ENCODE data around the gene ADARB2.

DNA sequence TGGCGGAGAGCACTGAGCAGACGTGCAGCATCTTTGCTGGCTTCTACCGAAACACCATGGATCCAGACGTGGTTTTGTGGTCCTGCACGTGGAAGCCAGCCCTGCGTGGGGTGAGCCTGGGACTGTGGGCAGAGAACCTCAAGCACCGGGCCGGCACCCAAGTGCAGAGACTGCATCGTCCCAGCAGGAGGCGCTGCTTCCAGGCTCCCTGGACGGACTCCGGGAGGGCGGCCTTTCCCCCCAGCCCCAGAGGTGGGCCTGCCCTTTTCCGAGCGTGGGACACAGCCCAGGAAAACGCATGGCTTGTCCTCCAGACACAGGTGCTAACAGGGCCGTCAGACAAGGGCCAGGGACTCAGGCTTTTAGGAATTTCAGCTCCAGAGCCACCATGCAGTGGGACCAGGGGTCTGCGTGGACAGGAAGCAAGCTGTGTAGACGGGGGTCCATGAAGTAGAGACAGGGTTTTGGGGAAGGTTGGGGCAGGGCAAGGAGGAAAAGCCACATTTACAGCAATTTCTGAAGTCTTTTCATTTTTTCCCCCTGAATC lies 377.2 kb downstream of the ADARB2 start:
- TF ChIP-seq, protein P1, sequence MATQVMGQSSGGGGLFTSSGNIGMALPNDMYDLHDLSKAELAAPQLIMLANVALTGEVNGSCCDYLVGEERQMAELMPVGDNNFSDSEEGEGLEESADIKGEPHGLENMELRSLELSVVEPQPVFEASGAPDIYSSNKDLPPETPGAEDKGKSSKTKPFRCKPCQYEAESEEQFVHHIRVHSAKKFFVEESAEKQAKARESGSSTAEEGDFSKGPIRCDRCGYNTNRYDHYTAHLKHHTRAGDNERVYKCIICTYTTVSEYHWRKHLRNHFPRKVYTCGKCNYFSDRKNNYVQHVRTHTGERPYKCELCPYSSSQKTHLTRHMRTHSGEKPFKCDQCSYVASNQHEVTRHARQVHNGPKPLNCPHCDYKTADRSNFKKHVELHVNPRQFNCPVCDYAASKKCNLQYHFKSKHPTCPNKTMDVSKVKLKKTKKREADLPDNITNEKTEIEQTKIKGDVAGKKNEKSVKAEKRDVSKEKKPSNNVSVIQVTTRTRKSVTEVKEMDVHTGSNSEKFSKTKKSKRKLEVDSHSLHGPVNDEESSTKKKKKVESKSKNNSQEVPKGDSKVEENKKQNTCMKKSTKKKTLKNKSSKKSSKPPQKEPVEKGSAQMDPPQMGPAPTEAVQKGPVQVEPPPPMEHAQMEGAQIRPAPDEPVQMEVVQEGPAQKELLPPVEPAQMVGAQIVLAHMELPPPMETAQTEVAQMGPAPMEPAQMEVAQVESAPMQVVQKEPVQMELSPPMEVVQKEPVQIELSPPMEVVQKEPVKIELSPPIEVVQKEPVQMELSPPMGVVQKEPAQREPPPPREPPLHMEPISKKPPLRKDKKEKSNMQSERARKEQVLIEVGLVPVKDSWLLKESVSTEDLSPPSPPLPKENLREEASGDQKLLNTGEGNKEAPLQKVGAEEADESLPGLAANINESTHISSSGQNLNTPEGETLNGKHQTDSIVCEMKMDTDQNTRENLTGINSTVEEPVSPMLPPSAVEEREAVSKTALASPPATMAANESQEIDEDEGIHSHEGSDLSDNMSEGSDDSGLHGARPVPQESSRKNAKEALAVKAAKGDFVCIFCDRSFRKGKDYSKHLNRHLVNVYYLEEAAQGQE (IDR thresholded peaks at IDR 0.05): no peak
- TF ChIP-seq YY1 (IDR thresholded peaks at IDR 0.05): no peak
- TF ChIP-seq, protein P2, sequence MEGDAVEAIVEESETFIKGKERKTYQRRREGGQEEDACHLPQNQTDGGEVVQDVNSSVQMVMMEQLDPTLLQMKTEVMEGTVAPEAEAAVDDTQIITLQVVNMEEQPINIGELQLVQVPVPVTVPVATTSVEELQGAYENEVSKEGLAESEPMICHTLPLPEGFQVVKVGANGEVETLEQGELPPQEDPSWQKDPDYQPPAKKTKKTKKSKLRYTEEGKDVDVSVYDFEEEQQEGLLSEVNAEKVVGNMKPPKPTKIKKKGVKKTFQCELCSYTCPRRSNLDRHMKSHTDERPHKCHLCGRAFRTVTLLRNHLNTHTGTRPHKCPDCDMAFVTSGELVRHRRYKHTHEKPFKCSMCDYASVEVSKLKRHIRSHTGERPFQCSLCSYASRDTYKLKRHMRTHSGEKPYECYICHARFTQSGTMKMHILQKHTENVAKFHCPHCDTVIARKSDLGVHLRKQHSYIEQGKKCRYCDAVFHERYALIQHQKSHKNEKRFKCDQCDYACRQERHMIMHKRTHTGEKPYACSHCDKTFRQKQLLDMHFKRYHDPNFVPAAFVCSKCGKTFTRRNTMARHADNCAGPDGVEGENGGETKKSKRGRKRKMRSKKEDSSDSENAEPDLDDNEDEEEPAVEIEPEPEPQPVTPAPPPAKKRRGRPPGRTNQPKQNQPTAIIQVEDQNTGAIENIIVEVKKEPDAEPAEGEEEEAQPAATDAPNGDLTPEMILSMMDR (IDR thresholded peaks at IDR 0.05; ENCODE audit: low read depth, low read length, missing input control): no peak
- TF ChIP-seq TAF1 (conservative IDR thresholded peaks at IDR 0.05): no peak
